HepG2 (cell line): ENCODE results near the gene RBBP5. TPM values are rescaled to one million over a fixed set of nuclear protein-coding genes. Genes with fewer than 3 reads are reported as not detected.

Experiments
- ARNTL ChIP-seq: sonication (generic); formaldehyde crosslinking; IDR thresholded peaks from 2 replicates; pipeline ENCODE4 v1.4.0; 2020; ENCODE audit warnings: mild to moderate bottlenecking, missing genetic modification reagents
- ATF7-NPFF ChIP-seq: sonication (generic); formaldehyde crosslinking; IDR thresholded peaks from 2 replicates; pipeline ENCODE4 v1.8.1; 2023; ENCODE audit warnings: mild to moderate bottlenecking, low read depth, missing genetic modification reagents, moderate library complexity
- CENPX ChIP-seq: sonication (generic); formaldehyde crosslinking; IDR thresholded peaks from 2 replicates; pipeline ENCODE4 v1.9.0; 2021; ENCODE audit warnings: mild to moderate bottlenecking, missing genetic modification reagents, moderate library complexity
- KLF11 ChIP-seq: IDR thresholded peaks from 2 replicates; pipeline ENCODE4 v1.6.1; 2016; ENCODE audit warnings: missing compliant biosample characterization
- SALL1 ChIP-seq: sonication (generic); formaldehyde crosslinking; IDR thresholded peaks from 2 replicates; pipeline ENCODE4 v1.8.0; 2022; ENCODE audit warnings: mild to moderate bottlenecking, missing genetic modification reagents
- ZFP36 ChIP-seq: fragments of 150-350 bp; IDR thresholded peaks from 2 replicates; pipeline ENCODE4 v1.6.1; 2018; ENCODE audit warnings: borderline replicate concordance, low read length, low read depth; ENCODE audit not compliant: partially characterized antibody
- ZNF224 ChIP-seq: sonication (generic); formaldehyde crosslinking; IDR thresholded peaks from 2 replicates; pipeline ENCODE4 v1.5.0; 2020; ENCODE audit warnings: mild to moderate bottlenecking, missing genetic modification reagents
- ZNF256 ChIP-seq: sonication (generic); formaldehyde crosslinking; conservative IDR thresholded peaks from 2 replicates; pipeline ENCODE4 v1.4.0; 2020; ENCODE audit warnings: missing genetic modification reagents
- ZNF407 ChIP-seq: sonication (generic); formaldehyde crosslinking; IDR thresholded peaks from one replicate; pipeline ENCODE4 v1.5.1; 2020; ENCODE audit warnings: mild to moderate bottlenecking, missing genetic modification reagents; ENCODE audit errors: not compliant biosample characterization
- ZNF574 ChIP-seq: sonication (generic); formaldehyde crosslinking; IDR thresholded peaks from 2 replicates; pipeline ENCODE4 v1.4.0; 2020; ENCODE audit warnings: missing genetic modification reagents
- ZNF577 ChIP-seq: sonication (generic); formaldehyde crosslinking; IDR thresholded peaks from 2 replicates; pipeline ENCODE4 v1.4.0; 2020; ENCODE audit warnings: mild to moderate bottlenecking, low read depth, missing genetic modification reagents, borderline replicate concordance
- ZNF597 ChIP-seq: sonication (generic); formaldehyde crosslinking; IDR thresholded peaks from 2 replicates; pipeline ENCODE4 v1.5.0; 2020; ENCODE audit warnings: missing genetic modification reagents
- polyA plus RNA-seq, 8 experiments: library from polyadenylated mRNA; depleted of rRNA in 3 of 8; stranded (reverse) in 7 of 8; unstranded in 1 of 8; fragments of >200 nt; fragmentation: Illumina TruSeq in 4 of 8; extraction: Trizol in 4 of 8; gene quantifications; 2 replicates each; pipeline versions ENCODE4 v1.2.1 to v1.2.3, GENCODE V29; 2011 to 2016; ENCODE audit warnings: low read depth in 4 of 8, missing spikeins in 1 of 8, mixed read lengths in 1 of 8; ENCODE audit not compliant: insufficient read depth in 1 of 8
- total RNA-seq, 5 experiments: library from RNA; depleted of rRNA; stranded (reverse); fragments of >200 nt; fragmentation: Illumina TruSeq; extraction: Trizol; gene quantifications; 2 replicates each; pipeline ENCODE4 v1.2.3, GENCODE V29; 2016; ENCODE audit warnings: low read depth in 1 of 5
- TF ChIP-seq, protein P1 (sequence below): sonication (generic); formaldehyde crosslinking; IDR thresholded peaks from 2 replicates; pipeline ENCODE4 v1.5.0; 2020; ENCODE audit warnings: missing genetic modification reagents

Gene RBBP5
- total and polyA plus RNA-seq, 2 of the 13 experiments (the other 11 are each of a cell fraction or from before 2014, with no cell fraction given): 6.6 to 17.1 TPM

- TF ChIP-seq ZNF407 (CRISPR knock-in tag) (peak; percentile 54), ZFP36 (no peak), ZNF597 (CRISPR knock-in tag) (no peak), ZNF574 (CRISPR knock-in tag) (peak; percentile 97), KLF11 (CRISPR knock-in tag) (0 out of 2 replicates have a peak, but pooled peaks have one; percentile 44), ZNF224 (CRISPR knock-in tag) (0 out of 2 replicates have a peak, but pooled peaks have one; percentile 22), ARNTL (CRISPR knock-in tag) (no peak), ZNF577 (CRISPR knock-in tag) (no peak), ZNF256 (no peak), SALL1 (CRISPR knock-in tag) (peak; percentile 63; the same call in 1 of the 2 replicates), ATF7-NPFF (CRISPR knock-in tag) (0 out of 2 replicates have a peak, but pooled peaks have one; percentile 51), CENPX (no peak)
- TF ChIP-seq, protein P1, sequence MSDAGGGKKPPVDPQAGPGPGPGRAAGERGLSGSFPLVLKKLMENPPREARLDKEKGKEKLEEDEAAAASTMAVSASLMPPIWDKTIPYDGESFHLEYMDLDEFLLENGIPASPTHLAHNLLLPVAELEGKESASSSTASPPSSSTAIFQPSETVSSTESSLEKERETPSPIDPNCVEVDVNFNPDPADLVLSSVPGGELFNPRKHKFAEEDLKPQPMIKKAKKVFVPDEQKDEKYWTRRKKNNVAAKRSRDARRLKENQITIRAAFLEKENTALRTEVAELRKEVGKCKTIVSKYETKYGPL (CRISPR knock-in tag): no peak
These were observed at the start of gene RBBP5 (continued) for GRCh38 chr1:205121660-205122488.
